IMR-90 (cell line): ENCODE measurements around the gene GSK3B. TPM values are rescaled to one million over a fixed set of nuclear protein-coding genes. Genes with fewer than 3 reads are reported as not detected.
"Not testable (repeated sequence)": the region's sequence is repeated elsewhere in the genome, so short reads cannot be mapped to it uniquely, and the experiment has no call there.

Experiments used
- ATAC-seq: fragments of 200-7000 bp; cut with Tn5 transposase; 2 replicates; pipeline ENCODE4 v1.9.1; 2020; ENCODE audit warnings: low read depth, mild to moderate bottlenecking, moderate library complexity
- BruUV-seq: library from RNA; stranded (reverse); fragments of 400-500 nt; replicated peaks from 2 replicates; lab custom pipeline; 2021; lab: Mats Ljungman, UMichigan
- CTCF ChIA-PET: fragments of 300-600 bp; formaldehyde crosslinking; extraction: SDS; loops from one replicate; lab custom pipeline; 2021; ENCODE audit warnings: antibody characterized with exemption; lab: Yijun Ruan, JAX
- POLR2A ChIA-PET: fragments of 300-600 bp; sonication (Branson Sonifier 250); formaldehyde crosslinking; loops from one replicate; lab custom pipeline; 2022; ENCODE audit warnings: antibody characterized with exemption; ENCODE audit not compliant: unreplicated experiment; lab: Charles Lee
- DNase-seq: peaks from one replicate; pipeline ENCODE4 v3.0.0; 2013
- H2AFZ ChIP-seq: replicated peaks from 2 replicates; pipeline ENCODE3; 2013; ENCODE audit warnings: low read length, mild to moderate bottlenecking; ENCODE audit not compliant: poor library complexity
- H2AK5ac ChIP-seq: 2 replicates; pipeline ENCODE4 v1.6.1; 2013; ENCODE audit warnings: low read depth, low read length, inconsistent platforms
- H2AK9ac ChIP-seq: replicated peaks from 2 replicates; pipeline ENCODE3; 2013; ENCODE audit warnings: mild to moderate bottlenecking, low read depth, low read length, moderate library complexity; ENCODE audit not compliant: poor library complexity
- H2BK120ac ChIP-seq: 2 replicates; pipeline ENCODE4 v1.6.1; 2013; ENCODE audit warnings: low read depth, low read length, inconsistent platforms
- H2BK15ac ChIP-seq: 3 replicates; pipeline ENCODE4 v1.6.1; 2013; ENCODE audit warnings: low read depth, low read length, inconsistent platforms
- H2BK20ac ChIP-seq: 2 replicates; pipeline ENCODE4 v1.6.1; 2013; ENCODE audit warnings: low read depth, mild to moderate bottlenecking, inconsistent platforms, low read length, moderate library complexity
- H2BK5ac ChIP-seq: 2 replicates; pipeline ENCODE4 v1.6.1; 2013; ENCODE audit warnings: mild to moderate bottlenecking, low read depth, low read length, inconsistent platforms; ENCODE audit not compliant: poor library complexity, severe bottlenecking
- H3K14ac ChIP-seq: replicated peaks from 2 replicates; pipeline ENCODE4 v1.6.1; 2013; ENCODE audit warnings: low read depth, low read length, inconsistent platforms
- H3K18ac ChIP-seq: 2 replicates; pipeline ENCODE4 v1.6.1; 2013; ENCODE audit warnings: low read depth, low read length, control low read depth
- H3K23ac ChIP-seq: 2 replicates; pipeline ENCODE4 v1.6.1; 2013; ENCODE audit warnings: low read depth, low read length, inconsistent platforms
- H3K27ac ChIP-seq: 2 replicates; pipeline ENCODE4 v1.5.1; 2013; ENCODE audit warnings: mild to moderate bottlenecking, control low read depth, low read length; ENCODE audit not compliant: insufficient read depth
- H3K27me3 ChIP-seq: 2 replicates; pipeline ENCODE4 v1.6.1; 2013; ENCODE audit warnings: low read length; ENCODE audit not compliant: control insufficient read depth, insufficient read depth
- H3K36me3 ChIP-seq: 2 replicates; pipeline ENCODE4 v1.6.1; 2013; ENCODE audit warnings: low read length, mixed read lengths; ENCODE audit not compliant: control insufficient read depth, insufficient read depth
- H3K4ac ChIP-seq: 2 replicates; pipeline ENCODE4 v1.6.1; 2013; ENCODE audit warnings: low read depth, low read length, inconsistent platforms
- H3K4me1 ChIP-seq: 2 replicates; pipeline ENCODE4 v1.6.1; 2013; ENCODE audit warnings: low read length, mixed read lengths; ENCODE audit not compliant: control insufficient read depth, insufficient read depth
- H3K4me2 ChIP-seq: 2 replicates; pipeline ENCODE4 v1.6.1; 2013; ENCODE audit warnings: low read depth, mild to moderate bottlenecking, control low read depth, low read length, moderate library complexity
- H3K4me3 ChIP-seq: 2 replicates; pipeline ENCODE4 v1.5.1; 2013; ENCODE audit warnings: low read depth, mild to moderate bottlenecking, control low read depth, low read length, moderate library complexity; ENCODE audit not compliant: insufficient read depth
- H3K56ac ChIP-seq: 2 replicates; pipeline ENCODE4 v1.6.1; 2013; ENCODE audit warnings: low read length, inconsistent platforms; ENCODE audit not compliant: insufficient read depth; ENCODE audit errors: extremely low read depth
- H3K79me1 ChIP-seq, 2 experiments: 2 replicates each; pipeline ENCODE4 v1.6.1; 2013; ENCODE audit warnings: low read length in 2 of 2, inconsistent platforms in 1 of 2, low read depth in 1 of 2
- H3K9ac ChIP-seq: 2 replicates; pipeline ENCODE4 v1.6.1; 2013; ENCODE audit warnings: low read depth, low read length, control low read depth
- H3K9me1 ChIP-seq: 2 replicates; pipeline ENCODE4 v1.6.1; 2013; ENCODE audit warnings: low read length, inconsistent platforms; ENCODE audit not compliant: insufficient read depth
- H3K9me3 ChIP-seq: 2 replicates; pipeline ENCODE4 v1.6.1; 2013; ENCODE audit warnings: low read length; ENCODE audit not compliant: control insufficient read depth, insufficient read depth
- H4K20me1 ChIP-seq: 2 replicates; pipeline ENCODE4 v1.6.1; 2013; ENCODE audit warnings: low read length, inconsistent platforms; ENCODE audit not compliant: insufficient read depth
- H4K5ac ChIP-seq: 2 replicates; pipeline ENCODE4 v1.6.1; 2013; ENCODE audit warnings: mild to moderate bottlenecking, low read depth, low read length, control low read depth
- H4K8ac ChIP-seq, 2 experiments: 2 replicates each; pipeline ENCODE4 v1.6.1; 2013; ENCODE audit warnings: low read depth in 2 of 2, low read length in 2 of 2, control low read depth in 1 of 2, inconsistent platforms in 1 of 2
- H4K91ac ChIP-seq: 2 replicates; pipeline ENCODE4 v1.6.1; 2013; ENCODE audit warnings: low read depth, low read length, inconsistent platforms; ENCODE audit not compliant: insufficient read depth
- WGBS, 2 experiments: methylation state at CpG; one replicate each; pipeline versions ENCODE4 v1.1.5 to v1.1.7; 2013; ENCODE audit warnings: missing lambda C conversion rate in 2 of 2; ENCODE audit not compliant: insufficient read length in 1 of 2; ENCODE audit errors: extremely low coverage in 2 of 2; 5-methylcytosine and 5-hydroxymethylcytosine counted together
- dilution Hi-C: fragments of 300-500 bp; cut with HindIII; formaldehyde crosslinking; loops from one replicate; pipeline ENCODE4 v1.14.3; 2018; ENCODE audit warnings: low sequenced_read_pairs; ENCODE audit not compliant: unreplicated experiment
- in situ Hi-C: fragments of 300-500 bp; cut with MboI; formaldehyde crosslinking; loops from 3 replicates; pipeline ENCODE4 v1.14.3; 2019; ENCODE audit warnings: low sequenced_read_pairs, inconsistent platforms, mixed read lengths
- intact Hi-C: fragments of 100-400 bp; cut with micrococcal nuclease; formaldehyde crosslinking; loops from 2 replicates; pipeline ENCODE4 v1.10.0; 2022
- polyA plus RNA-seq, 3 experiments: library from polyadenylated mRNA; depleted of rRNA; stranded (reverse); fragments of >200 nt; gene quantifications; 2 replicates each; pipeline ENCODE4 v1.2.3, GENCODE V29; 2012; ENCODE audit warnings: low replicate concordance in 1 of 3
- total RNA-seq: library from RNA; depleted of rRNA; stranded (reverse); fragments of >200 nt; gene quantifications from 2 replicates; pipeline ENCODE4 v1.2.3, GENCODE V29; 2012

The GSK3B gene
- total and polyA plus RNA-seq, 2 of the 4 experiments (the other 2 are of a cell fraction) = 19.2 to 33.2 TPM

DNA sequence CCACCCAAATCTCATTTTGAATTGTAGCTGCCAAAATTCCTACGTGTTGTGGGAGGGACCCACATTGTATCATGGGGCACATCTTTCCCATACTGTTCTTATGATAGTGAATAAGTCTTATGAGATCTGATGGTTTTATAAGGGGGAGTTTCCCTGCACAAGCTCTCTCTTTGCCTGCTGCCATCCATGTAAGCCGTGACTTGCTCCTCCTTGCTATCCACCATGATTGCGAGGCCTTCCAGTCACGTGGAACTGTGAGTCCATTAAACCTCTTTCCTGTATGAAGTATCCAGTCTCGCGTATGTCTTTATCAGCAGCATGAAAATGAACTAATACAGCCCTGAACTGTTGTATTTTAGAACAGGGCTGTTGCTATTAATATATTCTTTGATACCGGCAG lies 40.6 kb downstream of the GSK3B start:
- H2AK5ac ChIP-seq, DNase-seq, H3K36me3 ChIP-seq, H2BK20ac ChIP-seq, H2BK5ac ChIP-seq, H3K4ac ChIP-seq, H3K56ac ChIP-seq, H3K27ac ChIP-seq, BruUV-seq, H3K23ac ChIP-seq, in situ Hi-C loops, H3K9me3 ChIP-seq, H3K18ac ChIP-seq, H3K14ac ChIP-seq, H3K4me1 ChIP-seq, H3K9me1 ChIP-seq, H2BK15ac ChIP-seq, H2BK120ac ChIP-seq, H4K5ac ChIP-seq, ATAC-seq, H3K9ac ChIP-seq, H2AK9ac ChIP-seq, H3K27me3 ChIP-seq, intact Hi-C loops, H3K4me3 ChIP-seq, H3K4me2 ChIP-seq, dilution Hi-C loops, H2AFZ ChIP-seq, H4K8ac ChIP-seq, H4K91ac ChIP-seq, POLR2A ChIA-PET: not testable (repeated sequence)
- Histone ChIP-seq H3K79me1 (peaks cover 34 to 68% of the 10 kb centered on the region in 2 experiments), H4K20me1 (peaks cover 77% of the 10 kb centered on the region)
- CTCF ChIA-PET = interaction anchor here (0.6 to 0.9 kb wide), 3 partner anchors 24 to 149 kb away, joined by 3 to 6 read pairs (median 4); no protein-coding TSS in a partner anchor
- no CpG with 5 or more reads among the region's 7 CpGs for WGBS, 2 experiments
